ENCODE results near the gene C6orf52. TPM values are rescaled to one million over a fixed set of nuclear protein-coding genes. Genes with fewer than 3 reads are reported as not detected.

The C6orf52 gene
- total and polyA plus RNA-seq, 2 of the 13 experiments (the other 11 are each of a cell fraction or from before 2014, with no cell fraction given) = 0.50 to 0.53 TPM

- TF ChIP-seq PRDM10 (CRISPR knock-in tag; IDR thresholded peaks at IDR 0.05; ENCODE audit: low read depth) (peak; percentile 46), ATF7-NPFF (CRISPR knock-in tag; IDR thresholded peaks at IDR 0.05; ENCODE audit: low read depth) (peak; percentile 58; the same call in 1 of the 2 replicates), ZEB1 (IDR thresholded peaks at IDR 0.05; ENCODE audit: insufficient replicate concordance, low read depth) (peak; percentile 93), ZNF572 (CRISPR knock-in tag; IDR thresholded peaks at IDR 0.05) (0 out of 2 replicates have a peak, but pooled peaks have one; percentile 33), SP4 (CRISPR knock-in tag; IDR thresholded peaks at IDR 0.05) (peak; percentile 78), POGK (CRISPR knock-in tag; conservative IDR thresholded peaks at IDR 0.05) (peak; percentile 67; the same call in 1 of the 2 replicates), CREB1 (IDR thresholded peaks at IDR 0.05) (peak; percentile 63), CREB1 (CRISPR knock-in tag; IDR thresholded peaks at IDR 0.05) (0 out of 2 replicates have a peak, but pooled peaks have one; percentile 42), THRA (CRISPR knock-in tag; IDR thresholded peaks at IDR 0.05; ENCODE audit: borderline replicate concordance) (peak; percentile 11; the same call in 1 of the 2 replicates), CBX5 (CRISPR knock-in tag; IDR thresholded peaks at IDR 0.05; ENCODE audit: borderline replicate concordance) (0 out of 2 replicates have a peak, but pooled peaks have one; percentile 31), ZSCAN9 (CRISPR knock-in tag; IDR thresholded peaks at IDR 0.05; ENCODE audit: borderline replicate concordance) (peak; percentile 62; the same call in 1 of the 2 replicates), TSC22D2 (CRISPR knock-in tag; IDR thresholded peaks at IDR 0.05; ENCODE audit: borderline replicate concordance) (0 out of 2 replicates have a peak, but pooled peaks have one; percentile 69), CSRNP1 (CRISPR knock-in tag; IDR thresholded peaks at IDR 0.05) (peak; percentile 75), FOXJ3 (CRISPR knock-in tag; IDR thresholded peaks at IDR 0.05; ENCODE audit: borderline replicate concordance) (peak; percentile 69; the same call in 1 of the 2 replicates), ZNF558 (CRISPR knock-in tag; IDR thresholded peaks at IDR 0.05; ENCODE audit: borderline replicate concordance) (peak; percentile 16; the same call in 1 of the 2 replicates), ATF2 (CRISPR knock-in tag; IDR thresholded peaks at IDR 0.05) (peak; percentile 71; the same call in 1 of the 2 replicates)
Observed at GRCh38 chr6:10720960-10721849, 26.8 kb upstream of the C6orf52 start (continued).
